NCI-H774 (cell line): ENCODE measurements around the gene AP2A2.

Experiments
- DNase-seq: peaks from one replicate; lab custom pipeline; 2025; lab: John Stamatoyannopoulos, UW

AP2A2 gene

GRCh38 chr11:925496-926301, at the start of gene AP2A2:
AP2A2 (plus strand) TSS chr11:925870; CDS start chr11:926022, 152 bp downstream.
- peak; percentile 90 for DNase-seq

DNA sequence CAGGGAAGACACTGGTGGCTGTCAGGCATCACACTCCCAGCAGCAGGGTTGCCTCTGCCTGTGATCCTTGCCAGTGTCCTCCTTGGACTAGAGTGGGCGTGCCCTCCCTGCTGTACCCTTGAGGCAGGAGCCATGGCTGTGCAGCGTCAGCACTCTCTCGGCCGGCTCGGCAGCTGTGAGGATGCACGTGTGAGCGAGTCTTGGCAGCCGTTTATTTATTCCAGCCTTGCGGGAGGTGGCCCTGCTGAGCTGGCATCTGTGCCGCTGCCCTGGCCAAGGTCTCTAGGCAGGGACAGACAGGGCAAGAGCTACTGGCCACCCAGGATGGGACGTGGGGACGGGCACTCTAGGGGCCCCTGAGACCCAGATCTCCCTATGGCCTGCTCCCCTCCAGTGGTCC, 49.1 kb upstream of the AP2A2 start:
- DNase-seq = no peak

- DNase-seq = no peak
These were observed 48.1 kb upstream of the AP2A2 start for GRCh38 chr11:877565-877964.

DNA sequence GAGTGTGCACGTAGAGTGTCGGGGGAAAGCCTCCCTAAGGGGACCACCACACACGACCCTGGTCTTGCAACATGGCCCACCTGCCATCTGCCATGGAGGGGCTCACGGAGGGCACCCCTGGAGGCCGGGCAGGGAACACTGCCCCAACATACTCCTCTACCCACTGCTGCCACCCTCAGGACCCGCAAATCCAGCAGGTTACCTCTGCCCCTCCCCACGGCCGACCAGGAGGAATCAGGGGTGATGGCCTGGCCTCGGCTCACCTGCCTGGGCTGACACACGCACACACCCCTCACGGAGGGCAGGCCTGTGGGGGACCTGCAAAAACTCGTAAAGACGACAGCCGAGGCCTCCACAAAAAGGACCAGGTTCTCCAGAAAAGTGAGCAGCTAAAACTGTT, 45.2 kb upstream of the AP2A2 start:
- DNase-seq = no peak

DNA sequence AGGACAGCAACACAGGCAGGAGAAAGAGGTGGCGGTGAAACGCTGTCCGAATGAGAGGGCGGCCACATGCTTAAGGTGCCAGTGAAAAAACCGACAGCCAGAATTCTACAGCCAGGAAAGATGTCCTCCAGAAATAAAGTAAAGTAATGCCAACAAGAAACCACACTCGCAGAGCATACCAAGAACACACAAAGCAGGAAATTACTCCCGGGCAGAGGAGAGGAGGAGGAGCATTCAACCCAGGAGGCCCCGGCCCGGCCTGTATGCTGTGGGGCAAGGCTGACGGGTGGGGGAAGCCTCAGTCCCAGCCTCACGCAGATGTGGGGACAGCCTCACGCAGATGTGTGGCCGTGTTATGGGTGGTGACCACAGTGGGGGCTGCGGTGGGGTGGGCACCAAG, 43.1 kb upstream of the AP2A2 start:
- DNase-seq = no peak

GRCh38 chr11:883527-883926, 42.1 kb upstream of the AP2A2 start:
- DNase-seq = no peak

GRCh38 chr11:884578-885070, 41.0 kb upstream of the AP2A2 start:
- DNase-seq = no peak

- no peak for DNase-seq
These were observed 39.1 kb upstream of the AP2A2 start for GRCh38 chr11:886568-886967.

DNA sequence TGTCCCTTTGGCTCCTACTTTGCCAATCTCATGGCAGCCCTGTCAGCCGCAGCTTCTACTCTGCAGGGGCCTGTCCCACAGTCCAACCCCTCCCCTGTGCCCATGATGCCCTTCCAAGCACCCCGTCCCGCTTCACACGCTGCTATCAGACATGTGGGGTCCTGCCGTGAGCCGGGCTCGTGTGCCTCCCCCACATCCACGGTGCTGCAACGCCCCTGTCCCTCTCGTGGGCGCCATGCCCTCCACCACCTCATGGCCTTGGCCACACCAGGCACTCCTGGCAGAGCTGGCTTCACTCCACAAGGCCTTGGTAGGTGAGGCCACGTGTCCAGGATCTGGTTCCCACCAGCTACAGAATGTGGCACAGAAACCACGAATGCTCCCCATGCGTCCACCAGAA, 38.1 kb upstream of the AP2A2 start:
- no peak for DNase-seq

DNA sequence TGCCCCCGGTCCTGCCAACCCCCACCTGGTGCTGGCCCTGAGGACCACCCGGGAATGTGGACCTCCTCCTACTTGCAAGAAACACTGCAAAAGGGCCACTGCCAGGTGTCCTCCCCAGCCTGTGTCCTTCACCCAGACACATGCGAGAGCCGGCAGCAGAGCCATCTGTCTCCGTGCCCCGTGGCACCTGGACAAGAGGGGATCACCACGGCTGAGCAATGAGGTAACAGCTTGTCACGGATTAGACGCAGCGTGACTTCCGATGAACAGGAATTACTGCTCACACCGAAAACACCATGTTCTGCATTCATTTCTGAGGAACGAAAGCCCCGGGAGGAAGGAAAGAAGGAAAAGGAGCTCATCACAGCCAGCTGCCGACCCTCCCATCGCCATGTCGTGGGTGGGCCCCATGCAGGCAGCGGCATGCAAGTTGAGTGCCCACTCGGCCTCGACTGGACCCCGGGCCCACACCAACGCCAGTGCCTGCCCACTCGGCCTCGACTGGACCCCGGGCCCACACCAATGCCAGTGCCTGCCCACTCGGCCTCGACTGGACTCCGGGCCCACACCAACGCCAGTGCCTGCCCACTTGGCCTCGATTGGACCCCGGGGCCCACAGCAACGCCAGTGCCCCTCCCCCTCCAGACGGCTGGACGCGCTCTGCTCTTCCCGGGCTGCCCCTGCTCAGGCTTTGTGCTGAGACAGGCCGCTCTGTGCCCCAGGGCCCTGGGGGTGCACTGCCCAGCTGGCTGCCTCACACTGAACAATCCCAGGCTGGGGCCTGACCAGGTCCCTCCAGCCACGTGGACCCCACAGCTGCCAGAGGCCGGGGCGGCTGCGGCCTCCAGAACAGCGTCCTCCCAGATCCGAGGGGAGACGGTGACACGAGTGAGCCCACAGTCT, 37.1 kb upstream of the AP2A2 start:
- DNase-seq = no peak

DNA sequence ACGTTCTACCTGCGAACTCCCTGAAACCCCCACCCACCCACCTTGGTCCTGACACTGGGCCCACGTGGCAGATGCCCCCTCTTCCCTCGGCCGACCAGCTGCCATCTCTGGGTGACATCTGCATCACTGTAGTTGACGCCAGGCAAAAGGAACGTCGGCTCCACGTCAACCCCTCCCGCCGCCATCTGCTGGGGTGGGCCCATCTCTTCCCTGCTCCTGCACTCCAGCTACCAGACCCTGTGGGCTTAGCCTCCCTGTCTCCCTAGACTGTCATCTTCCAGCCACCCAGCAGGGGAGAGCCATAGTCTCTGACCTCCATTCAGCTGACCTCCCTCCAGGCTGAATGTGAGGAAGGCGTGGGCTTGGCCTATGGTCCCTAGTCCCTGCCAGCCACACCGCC, 36.4 kb upstream of the AP2A2 start:
- DNase-seq = no peak

DNA sequence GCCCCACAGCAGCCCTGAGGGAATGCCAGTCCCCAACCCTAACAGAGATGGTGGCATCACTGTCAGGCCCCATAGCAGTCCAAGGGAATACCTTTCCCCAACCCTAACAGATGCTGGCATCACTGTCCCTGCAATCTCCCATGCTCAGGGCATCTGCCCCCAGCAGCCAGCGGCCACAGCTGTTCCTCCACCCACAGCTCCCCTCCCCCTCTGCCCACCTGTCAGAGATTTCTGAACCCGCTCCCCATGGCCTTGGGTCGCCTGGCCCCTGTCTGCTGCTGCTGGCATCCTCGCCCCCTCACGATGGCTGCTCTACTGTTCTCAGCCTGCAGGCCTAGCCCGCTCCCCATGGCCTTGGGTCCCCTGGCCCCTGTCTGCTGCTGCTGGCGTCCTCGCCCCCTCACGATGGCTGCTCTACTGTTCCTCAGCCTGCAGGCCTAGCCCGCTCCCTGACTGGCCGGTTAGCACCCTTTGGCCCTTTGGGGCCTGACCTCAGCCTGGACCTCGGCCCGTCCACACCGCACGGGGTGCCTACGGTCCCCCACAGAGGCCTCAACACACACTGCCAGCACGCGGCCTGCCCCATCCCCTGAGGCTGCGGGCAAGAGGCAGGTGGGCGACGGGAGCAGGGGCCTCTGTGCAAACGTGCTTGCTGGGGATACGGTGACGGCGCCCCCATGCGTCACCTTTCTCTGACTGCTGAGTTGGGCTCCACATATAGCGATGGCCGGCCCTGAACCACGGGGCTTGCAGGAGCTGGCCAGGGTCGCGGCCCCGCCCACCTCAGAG, 35.8 kb upstream of the AP2A2 start:
- no peak for DNase-seq

DNA sequence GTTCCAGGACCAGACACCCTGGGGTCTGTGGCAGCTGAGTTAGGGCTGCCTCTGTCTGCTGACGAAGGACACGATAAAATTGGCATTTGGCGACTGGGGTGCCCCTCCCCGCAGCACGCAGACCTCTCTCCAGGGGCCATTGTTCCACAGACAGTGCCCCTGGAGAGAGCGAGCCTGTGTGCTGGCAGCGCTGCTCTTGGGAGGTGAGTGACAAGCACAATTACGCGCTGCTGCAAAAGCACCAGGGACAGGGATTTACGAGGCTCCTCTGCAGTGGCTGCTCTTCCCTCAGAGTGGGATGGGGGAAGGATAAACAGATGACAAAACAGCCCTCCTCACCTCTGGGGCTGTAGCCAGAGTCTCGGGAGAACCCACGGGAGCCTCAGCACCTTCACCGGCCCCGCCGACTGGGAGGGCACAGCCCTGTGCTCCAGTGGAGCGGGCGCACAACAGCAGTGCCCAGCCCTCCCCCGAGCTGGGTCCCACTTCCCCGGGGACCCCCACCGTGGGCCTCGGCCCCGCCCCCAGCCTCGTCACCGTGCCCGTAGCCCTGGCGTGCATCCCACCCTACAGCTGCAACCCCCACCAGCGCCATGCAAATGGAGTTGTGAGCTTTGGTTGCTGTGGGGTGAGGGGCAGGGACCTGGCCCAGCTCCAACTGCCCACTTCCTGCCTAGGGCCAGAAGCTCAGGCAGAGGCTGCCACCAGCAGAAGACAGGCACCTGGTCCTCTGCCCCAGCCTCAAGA, 34.7 kb upstream of the AP2A2 start:
- DNase-seq = no peak

DNA sequence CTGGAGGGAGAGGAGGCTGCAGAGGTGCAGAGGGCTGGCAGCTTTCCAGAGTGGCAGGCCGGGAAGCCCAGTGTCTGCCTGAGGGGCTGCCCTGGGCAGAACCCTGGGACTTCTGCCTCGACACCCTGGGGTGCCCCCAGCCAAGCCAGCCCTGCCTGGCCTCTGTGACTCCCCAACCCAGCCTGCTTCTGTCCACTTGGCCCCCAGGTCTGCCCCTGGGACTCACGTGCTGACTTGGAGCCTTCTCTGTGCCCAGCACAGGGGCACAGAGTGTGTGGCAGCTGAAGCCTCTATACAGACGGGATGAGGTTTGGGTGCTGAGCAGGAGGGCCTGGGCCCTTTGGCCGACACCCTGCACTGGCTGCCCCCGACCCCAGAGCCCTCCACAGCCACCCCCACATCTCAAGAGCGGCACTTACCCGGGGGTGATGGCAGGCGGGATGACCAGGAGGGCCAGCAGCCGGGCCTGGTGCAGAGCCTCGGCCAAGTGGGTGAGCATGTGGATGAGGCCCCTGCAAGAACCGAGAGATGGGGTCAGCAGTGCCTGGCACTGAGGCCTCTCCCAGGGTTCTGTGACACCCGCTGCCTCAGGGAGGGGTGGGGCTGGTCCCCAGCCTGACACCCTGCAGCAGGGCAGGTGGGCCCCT, 32.5 kb upstream of the AP2A2 start:
- DNase-seq = no peak

DNA sequence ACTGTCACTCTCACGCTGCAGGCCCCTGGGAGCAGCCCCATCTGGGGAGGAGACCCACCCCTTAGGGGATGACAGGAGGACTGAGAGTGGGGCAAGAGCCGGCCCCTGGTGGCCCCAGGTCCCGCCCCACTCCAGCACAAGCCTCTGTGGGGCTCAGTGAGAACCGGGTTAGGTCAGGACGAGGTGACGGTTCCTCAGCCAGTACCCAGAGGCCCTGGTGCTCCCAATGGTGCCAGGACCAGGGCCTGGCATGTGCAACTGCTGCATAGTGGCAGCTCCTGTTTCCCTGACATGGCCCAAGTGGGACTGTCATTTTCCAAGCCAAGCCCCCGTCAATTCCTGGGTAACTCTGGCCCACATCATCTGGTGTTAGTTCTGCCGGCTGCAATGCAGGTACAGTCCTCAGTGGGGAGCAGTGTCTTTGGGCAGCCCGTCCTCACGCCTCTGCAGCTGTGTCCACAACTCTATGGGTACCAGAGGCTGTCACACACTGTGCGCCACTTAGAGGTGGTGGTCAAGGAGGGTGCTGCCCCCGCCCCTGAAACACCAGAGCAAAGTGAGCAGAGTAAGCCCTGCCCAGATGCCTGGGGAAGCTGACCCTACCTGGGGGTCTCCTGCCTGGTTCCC, 31.0 kb upstream of the AP2A2 start:
- no peak for DNase-seq

DNA sequence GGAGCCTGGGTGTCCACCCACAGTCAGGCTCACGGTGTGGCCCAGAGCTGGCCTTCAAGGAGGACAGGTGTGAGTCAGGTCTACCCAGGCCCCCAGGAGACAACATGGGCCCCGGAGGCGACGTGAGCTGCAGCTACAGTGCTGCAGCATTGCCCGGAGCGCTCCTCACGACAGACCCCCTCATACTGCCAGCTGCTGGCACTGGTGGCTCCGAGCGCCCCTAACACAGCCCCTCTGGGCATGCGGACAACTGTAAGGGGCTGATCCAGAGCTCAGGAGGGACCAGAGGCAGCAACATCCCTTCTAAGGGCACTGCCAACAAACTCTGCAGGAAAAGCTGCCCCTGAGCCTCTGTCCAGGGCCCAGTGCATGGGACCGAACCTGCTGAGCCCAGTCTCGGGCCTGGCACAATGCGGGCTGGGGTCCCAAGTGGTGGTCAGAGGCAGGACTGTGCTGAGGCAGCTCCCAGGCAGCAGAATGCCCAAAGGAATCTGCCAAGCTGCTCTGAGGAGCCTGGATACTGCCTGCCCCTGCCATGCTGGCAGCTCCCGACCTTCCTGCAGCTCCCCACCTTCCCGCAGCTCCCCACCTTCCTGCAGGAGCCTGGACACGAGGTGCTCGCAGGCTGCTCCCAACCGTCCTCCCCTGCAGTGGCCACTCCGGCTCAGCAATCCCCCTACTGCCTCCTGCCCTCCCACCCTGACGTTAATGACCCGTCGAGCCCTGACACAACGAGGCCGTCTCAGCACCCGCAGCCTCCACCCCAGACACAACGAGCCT, 30.1 kb upstream of the AP2A2 start:
- no peak for DNase-seq

- DNase-seq = no peak
These were observed 28.2 kb upstream of the AP2A2 start for GRCh38 chr11:897253-898142.

- no peak for DNase-seq
These were observed 27.5 kb upstream of the AP2A2 start for GRCh38 chr11:898143-898511.
